GM21723 (cell line): ENCODE data around the gene DMWD.

Experiments used
- ATAC-seq: cut with Tn5 transposase; IDR thresholded peaks from one replicate; pipeline ENCODE4 v1.9.1; 2021; ENCODE audit warnings: mild to moderate bottlenecking, moderate library complexity; ENCODE audit not compliant: unreplicated experiment

The DMWD gene

DNA sequence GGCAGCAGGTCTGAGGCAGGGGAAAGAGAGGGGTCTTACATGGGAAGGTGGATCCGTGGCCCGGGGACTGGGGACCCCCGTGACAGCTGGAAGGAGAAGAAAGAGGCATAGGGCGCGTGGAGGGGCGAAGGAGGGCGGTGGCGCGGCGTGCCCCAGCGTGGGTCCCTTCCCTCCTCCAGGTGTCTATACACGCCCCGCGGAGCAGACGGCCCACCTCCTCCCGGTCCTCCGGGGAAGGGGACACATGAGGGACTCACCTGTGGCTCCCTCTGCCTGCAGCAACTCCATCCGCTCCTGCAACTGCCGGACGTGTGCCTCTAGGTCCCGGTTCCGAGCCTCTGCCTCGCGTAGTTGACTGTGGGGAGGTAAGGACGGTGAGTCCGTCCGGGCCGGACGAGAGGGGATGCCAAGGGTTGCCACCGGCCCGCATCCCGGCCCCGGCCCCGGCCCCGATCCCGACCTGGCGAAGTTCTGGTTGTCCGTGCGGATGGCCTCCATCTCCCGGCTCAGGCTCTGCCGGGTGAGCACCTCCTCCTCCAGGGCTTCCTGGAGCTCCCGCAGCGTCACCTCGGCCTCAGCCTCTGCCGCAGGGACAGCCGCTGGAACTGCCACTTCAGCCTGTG is 21.2 kb downstream of the DMWD start:
- no peak for ATAC-seq

DNA sequence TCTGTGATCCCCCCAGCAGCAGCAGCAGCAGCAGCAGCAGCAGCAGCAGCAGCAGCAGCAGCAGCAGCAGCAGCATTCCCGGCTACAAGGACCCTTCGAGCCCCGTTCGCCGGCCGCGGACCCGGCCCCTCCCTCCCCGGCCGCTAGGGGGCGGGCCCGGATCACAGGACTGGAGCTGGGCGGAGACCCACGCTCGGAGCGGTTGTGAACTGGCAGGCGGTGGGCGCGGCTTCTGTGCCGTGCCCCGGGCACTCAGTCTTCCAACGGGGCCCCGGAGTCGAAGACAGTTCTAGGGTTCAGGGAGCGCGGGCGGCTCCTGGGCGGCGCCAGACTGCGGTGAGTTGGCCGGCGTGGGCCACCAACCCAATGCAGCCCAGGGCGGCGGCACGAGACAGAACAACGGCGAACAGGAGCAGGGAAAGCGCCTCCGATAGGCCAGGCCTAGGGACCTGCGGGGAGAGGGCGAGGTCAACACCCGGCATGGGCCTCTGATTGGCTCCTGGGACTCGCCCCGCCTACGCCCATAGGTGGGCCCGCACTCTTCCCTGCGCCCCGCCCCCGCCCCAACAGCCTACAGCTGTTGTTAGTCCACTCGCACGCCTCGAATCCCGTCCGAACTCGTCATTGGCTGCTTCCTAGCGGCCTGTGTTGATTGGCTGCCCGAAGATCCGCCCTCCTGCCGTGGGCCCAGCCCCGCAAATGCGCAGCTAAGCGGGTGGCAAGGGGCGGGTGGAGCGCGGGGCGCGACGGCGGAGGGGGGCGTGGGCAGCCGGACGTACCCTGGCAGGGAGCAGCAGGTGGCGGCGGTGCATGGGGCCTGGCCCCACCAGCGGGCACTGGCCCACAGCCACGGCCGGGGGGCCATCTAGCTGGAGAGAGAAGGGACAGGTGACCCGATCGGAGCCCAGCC is 22.2 kb downstream of the DMWD start:
- ATAC-seq: peak; percentile 51

DNA sequence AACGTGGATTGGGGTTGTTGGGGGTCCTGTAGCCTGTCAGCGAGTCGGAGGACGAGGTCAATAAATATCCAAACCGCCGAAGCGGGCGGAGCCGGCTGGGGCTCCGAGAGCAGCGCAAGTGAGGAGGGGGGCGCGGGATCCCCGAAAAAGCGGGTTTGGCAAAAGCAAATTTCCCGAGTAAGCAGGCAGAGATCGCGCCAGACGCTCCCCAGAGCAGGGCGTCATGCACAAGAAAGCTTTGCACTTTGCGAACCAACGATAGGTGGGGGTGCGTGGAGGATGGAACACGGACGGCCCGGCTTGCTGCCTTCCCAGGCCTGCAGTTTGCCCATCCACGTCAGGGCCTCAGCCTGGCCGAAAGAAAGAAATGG is 22.8 kb downstream of the DMWD start:
- ATAC-seq: no peak

DNA sequence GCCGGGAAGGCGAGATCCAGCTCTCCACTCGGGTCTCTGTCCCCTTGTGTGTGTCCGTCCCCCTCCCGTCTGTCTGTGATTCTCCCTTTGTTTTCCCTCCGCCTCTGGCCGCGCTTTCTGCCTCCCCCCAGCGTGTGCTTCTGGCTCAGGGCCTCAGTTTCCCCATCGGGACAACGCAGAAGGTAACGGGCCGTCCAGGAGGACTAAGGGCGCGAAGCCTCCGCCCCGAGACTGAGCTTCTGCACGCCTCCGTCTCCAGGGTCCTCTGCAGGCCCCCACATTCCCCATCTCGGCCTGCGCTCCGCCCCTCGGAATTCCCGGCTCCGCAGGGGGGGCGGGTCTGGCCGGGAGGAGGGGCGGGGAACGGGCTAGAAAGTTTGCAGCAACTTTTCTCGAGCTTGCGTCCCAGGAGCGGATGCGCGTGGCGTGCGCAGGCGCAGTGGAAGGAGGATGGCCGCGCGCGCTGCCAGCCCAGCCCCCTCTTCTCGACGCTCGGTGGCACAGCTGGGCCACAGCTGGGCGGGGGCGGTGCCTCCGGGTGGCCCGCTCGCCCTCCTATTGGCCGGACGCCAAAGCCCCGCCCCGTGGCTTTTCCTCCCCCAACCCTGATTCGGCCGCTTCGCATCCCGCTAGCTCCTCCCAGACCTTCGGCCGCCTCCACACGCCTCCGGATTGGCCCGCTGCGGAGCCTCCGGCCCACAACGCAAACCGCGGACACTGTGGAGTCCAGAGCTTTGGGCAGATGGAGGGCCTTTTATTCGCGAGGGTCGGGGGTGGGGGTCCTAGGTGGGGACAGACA is 23.5 kb downstream of the DMWD start, which contains the start of gene SIX5:
Gene SIX5, minus strand, starts transcription at position 269 of the 799 bp plus-strand sequence. CDS start 408 bp downstream, outside the sequence.
- ATAC-seq: peak; percentile 48

DNA sequence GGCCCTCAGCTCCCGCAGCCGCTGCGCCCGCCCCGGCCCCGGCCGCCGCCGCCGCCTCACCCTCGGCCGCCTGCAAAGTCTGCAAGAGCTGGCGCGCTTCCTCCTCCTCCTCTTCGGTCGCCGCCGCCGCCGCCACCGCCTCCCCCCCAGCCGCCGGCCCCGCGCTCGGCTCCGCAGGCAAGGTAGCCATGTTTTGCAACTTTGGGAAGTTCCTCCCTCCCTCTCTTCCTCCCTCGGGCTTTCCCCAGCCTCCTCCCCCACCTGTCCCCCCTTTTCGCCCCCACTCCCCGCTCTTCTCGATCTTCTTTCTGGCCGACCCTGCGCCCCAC is 24.0 kb downstream of the DMWD start:
- ATAC-seq: no peak

DNA sequence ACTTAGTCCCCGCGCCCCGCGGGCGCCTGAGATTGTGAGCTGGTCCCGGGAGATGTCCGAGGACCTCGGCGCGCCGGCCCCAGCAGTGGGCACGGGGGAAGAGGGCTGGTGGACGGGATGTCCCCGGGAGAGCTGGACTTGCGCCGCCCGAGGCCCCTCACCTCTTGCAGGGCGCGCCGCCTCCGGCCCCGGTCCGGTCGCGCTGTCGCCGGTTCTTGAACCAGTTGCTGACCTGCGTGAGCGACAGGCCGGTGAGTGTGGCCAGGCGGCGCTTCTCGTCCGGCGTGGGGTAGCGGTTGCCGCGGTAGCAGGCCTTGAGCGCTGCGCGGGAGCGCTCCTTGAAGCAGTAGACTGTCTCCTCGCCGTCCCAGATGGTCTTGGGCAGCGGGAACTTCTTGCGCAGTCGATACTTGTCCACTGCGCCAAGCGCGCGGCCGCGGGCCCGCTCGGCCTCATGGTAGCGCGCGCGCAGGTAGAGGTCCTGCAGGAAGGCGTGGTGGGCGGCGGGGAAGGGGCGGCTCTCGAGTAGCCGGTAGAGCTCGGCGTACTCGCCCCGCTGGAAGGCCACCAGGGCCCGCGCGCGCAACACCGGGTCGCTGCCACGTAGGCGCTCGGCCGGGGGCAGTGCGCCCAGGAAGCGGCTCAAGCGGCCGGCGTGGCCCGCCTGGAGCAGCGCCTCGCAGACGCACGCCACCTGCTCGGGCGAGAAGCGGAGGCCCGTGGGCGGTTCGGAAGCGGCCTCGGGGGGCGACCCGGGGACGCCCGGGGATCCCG is 24.6 kb downstream of the DMWD start:
- no peak for ATAC-seq

DNA sequence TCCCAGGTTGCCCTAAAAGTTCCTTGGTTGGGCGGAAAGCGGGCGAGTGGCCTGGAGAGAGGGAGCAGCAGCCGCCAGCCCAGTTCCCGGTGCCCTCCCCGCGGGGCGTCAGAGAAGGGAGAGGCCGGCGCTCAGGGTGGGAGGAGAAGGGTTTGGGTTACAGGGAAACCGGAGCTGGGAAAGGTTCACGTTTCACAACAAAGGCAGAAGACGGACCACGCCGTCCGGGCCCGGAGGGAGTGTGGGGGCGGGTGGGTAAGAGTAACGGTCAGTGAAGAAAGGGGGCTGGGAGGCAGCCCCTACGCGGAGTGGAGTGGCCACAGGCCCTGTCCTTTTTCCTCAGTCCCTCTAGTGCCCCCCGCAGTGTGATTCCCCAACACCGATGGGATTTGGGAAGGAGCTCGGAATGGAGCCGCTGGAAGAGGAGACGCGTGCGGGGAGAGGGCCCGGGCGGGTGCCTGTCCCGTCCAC is 25.2 kb downstream of the DMWD start:
- no peak for ATAC-seq

DNA sequence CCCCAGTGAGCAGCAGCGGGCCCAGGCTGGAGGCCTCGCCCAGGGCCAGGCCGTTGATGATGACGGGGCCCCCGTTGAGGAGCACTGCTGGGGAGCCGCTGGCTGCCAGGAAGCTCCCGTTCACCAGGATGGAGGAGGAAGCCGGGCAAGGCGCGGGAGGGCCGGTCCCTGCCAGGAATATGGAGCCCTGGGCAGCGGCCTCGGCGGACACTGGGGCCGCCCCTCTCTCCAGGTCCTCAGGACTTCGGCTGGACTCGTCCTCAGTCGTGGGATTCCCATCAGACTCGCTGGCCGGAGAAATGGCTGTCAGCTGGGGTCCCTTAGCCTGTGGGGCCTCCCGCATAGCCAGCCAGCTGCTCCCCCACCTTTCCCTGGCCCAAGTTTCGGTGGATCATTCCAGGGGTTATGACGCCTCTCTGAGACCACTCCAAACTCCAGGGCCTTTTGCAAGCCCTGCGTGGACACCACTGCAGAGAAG is 25.7 kb downstream of the DMWD start:
- no peak for ATAC-seq

DNA sequence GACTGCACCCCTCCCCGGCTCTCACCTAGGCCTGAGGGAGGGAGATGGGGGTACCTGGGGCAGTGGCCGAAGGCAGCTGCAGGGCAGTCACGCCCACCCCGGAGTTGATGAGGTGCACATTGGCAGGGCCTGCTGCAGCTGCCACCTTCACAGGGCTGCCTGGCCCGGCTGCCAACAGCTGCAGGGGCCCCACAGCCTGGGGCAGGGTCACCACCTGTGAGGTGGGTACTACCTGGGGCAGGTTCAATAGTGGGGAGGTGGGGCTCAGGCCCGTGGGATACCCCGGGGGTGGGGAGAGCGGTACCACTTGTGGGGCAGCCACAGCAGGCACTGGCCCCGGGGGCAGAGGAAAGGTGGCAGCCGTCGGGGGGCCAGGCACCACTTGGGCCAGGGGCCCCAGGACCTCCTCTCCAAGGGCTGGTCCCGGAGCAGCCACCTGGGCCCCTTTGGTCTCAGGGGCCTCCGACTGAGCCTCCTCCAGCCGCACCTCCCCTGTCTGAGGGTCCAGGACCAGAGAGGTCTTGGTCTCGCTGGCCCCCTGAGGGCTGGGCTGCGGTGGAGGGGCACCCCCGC is 26.3 kb downstream of the DMWD start:
- no peak for ATAC-seq

DNA sequence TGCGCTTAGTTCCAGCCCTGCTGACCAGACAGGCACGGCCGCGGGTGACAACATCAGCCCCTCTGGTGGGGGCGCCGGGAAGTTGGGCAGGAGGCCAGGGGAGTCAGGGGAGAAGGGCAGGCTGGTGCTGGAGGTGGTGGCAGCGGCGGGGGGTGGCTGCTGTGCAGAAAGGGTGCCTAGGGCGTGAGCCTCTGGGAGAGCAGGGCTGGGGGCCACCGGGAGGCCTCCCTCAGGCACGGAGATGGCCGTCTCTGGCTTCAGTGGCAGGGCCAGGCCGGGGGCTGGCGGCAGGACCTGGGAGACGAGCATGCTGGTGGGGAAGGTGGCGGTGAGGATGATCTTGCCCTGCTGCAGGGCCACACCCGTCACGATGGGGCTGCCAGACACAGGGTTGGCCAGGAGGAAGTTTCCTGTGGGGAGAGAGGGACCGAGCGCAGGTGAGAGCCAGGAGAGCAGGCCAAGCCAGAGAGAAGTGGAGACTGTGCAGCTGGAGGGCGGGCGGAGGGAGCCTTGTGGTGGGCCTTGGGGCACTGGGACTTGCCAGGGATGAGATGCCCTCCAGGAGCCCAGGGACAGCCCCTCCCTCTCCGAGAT is 26.8 kb downstream of the DMWD start:
- ATAC-seq: no peak

DNA sequence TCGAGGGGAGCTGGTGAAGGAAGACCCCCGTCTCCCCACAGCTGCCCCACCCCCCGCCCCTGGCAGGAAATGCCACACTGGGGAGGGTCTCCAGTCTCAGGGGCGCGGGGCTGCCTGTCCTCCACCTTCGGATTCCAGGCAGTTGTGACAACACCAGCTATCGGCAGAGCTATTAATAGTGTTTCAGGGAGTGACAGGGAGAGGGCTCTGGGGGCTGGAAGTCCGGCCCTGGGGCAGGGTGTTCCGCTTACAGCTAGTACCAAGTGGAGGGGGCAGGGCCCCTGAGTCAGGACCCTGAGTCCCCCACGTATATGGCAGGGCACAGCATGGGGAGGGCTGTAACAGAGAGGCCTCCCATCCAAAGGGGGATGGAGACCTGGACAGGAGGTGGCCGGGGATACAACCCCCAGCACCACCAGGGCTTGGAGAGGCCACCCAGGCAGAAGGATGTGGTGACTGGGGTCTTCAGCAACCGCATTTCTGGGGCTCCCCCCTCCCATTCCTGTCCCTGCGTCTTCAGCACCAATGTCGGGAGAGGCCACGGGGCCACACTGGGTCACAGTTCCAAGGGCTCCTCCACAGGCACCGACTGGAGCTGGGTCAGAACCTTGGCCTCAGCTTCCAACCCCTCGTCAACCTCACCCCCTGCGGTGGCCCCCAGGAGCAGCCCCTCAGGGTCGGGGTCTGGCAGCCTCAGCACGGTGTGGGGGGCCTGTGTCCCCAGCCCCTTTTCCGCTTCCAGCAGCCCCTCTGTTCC is 27.5 kb downstream of the DMWD start:
- no peak for ATAC-seq

DNA sequence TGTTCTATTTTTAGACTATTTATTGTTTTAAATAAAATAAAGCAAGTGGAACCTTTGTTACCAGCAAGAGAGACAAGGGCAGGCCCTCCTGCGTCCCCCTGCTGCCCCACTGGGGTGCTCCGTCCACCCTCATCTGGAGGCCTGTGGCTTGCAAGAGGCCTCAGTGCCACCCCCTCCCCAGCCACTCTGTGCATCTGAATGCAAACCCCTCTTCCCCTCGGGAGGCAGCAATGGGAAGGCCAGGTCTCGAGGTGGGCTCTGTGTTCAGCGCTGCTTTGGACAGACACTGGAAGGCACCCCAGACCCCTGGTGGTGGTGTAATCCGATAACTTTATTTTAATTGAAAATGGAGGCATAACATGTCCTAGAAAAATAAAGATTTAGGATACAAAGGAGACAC is 28.2 kb downstream of the DMWD start:
- ATAC-seq: no peak

DNA sequence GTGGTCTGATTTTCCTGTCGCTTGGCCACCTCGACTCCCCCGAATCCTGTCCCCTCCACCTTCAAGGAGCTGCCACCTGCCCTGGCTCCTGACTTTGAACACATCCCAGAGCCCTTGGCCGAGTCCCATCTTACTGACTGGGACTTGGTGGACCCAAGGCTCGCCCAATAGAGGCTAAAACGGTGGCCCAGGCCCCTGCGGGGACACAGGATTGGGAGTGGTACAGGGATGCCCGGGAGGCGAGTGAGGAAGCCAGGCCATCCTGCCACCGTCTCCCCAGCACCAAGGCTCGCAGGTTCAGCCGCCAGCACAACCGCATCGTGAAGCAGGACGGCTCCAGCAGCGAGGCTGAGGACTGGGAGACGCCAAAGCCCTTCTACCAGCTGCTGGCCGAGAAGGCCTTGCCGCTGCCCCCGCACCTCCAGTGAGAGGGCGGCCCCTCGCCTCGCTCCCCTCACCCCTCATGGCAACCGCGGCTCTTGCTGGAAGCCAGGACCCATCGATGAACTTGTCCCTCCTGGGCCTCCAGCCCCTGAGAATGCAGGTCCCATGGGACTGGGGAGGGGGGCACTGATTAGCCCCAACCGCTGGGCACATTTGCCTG is 28.9 kb downstream of the DMWD start:
- ATAC-seq: no peak

DNA sequence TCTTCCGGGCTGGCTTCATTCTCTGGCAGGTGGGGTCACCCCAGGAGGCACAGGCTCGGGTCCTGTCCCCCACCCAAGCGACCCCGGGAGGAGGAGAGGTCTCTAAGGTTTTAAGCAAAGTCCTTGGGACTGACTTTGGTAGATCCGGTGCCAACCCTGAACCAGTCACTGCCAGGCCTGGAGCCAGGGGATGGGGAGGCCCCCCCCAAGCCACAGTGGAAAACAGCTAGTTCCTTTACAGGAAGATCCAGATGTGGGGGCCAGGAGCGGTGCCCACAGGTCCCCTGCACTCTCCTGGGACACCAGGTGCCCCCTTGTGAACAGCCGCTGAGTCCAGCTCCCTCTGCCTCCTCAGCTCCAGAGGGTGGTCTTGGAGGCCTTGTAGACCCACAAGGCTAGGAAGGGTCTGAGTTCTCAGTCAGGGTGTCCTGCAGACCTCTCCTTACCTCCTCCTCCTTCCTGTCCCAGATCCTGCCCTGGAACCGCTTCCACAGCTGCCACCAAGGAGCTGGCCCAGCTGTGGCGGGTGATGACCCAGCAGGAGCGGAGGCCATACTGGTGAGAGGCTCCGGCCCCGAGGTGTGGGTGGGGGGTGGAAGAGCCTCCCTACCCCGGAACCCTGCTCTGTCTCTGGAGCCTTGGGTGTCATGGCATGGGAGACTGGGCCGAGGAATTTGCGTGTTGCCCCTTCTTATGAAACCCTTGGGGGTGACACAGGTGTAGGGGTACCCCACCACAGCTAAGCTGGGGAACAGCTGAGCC is 29.6 kb downstream of the DMWD start:
- ATAC-seq: no peak

DNA sequence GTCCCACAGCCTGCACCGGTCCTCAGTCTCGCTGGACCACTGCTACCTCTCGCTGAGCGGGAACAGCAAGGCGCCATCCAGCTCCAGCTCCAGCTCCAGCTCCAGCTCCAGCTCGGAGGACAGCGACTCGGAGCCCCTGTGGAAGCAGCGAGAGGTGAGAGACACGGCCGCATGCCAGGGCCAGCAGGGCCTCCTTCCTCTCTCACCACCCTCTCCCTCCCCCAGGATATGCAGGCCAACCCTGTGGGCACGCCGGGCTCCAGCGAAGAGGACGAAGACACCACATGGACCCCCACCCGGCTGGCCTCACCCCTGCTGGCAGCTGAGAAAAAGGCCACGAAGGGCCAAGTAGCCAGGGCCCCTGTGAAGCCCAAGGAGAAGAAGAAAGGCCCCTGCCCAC is 30.9 kb downstream of the DMWD start:
- ATAC-seq: no peak

DNA sequence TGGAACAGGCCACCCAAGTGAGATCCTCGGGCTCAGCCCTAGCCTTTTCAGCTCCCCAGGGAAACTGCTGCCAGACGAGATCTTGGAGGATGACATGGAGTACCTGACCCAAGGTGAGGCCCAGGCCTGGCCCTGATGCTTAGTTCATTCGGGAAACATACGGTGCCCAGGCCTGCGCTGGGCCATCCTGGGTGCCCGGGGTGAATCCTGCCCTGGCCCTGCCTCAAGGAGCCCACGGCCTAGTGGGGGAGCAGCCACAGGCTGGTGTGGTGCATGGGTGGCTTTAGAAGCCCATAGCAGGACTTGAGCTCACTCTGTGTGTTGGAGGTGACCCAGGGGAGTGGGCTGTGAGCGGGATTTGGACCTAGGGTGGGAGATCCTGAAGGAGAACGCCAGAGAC is 33.7 kb downstream of the DMWD start:
- no peak for ATAC-seq

DNA sequence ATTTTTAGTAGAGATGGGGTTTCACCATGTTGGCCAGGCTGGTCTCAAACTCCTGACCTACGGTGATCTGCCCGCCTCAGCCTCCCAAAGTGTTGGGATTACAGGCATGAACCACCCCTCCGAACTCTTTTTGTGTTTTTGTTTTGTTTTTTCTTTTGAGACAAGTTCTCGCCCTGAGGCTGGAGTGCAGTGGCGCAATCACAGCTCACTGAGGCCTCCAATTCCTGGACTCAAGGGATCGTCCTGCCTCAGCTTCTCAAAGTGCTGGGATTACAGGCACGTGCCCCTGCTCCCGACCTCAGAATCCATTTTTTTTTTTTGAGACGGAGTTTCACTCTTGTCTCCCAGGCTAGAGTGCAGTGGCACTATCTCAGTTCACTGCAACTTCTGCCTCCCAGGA is 35.0 kb downstream of the DMWD start:
- no peak for ATAC-seq

DNA sequence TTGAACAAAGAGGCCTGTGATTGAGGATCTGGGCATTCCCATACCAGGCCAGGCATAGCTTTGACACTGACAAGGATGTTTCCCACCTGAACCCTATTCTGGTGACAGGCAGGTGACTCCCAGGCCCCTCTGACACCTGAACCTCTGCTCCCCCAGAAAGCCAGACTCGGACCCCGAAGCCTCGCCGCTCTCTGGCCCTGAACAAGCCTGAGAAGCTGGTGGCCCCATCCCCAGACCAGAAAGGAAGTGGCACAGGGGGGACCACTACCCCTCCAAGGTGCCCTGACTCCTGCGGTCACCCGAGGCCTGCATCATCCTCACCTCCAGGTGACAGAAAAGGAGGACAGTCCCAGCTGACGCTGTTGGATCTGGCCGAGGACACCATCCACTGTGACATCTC is 38.3 kb downstream of the DMWD start:
- ATAC-seq: no peak
